Measurements from ENCODE around the gene GLIS2. TPM values are rescaled to one million over a fixed set of nuclear protein-coding genes. Genes with fewer than 3 reads are reported as not detected.
A peak's percentile ranks its signal among the peaks of the same experiment; 100 is the strongest.

GLIS2 gene
- total and polyA plus RNA-seq, 10 donors, result 0.89 to 8.4 (median 3.3) TPM

DNA sequence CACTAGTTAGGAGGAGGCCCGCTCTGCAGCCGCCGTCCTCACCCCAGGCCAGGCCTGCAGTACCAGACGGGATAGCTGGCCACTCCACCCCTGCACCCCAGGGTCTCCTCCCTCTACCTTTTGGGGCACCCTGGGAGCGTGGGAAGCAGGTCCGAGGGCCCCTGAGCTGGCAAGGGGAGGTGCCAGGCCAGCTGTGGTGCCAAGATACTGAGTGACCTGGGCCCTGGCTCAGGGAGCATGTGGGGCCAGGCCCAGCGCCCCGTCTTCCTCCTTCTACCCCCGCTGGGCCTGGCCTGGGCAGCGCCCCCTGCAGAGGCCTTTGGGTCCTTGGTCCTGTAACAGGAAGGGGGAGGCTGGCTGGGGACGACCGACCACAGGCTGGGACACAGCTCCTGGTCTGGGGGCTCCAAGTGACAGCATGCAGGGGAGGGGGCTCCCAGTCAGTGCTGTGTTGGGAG is 22.3 kb downstream of the GLIS2 start:
- H3K36me3 ChIP-seq, result peaks cover 0 to 88% (median 34%) of the 10 kb centered on the region in 6 donors
- intact Hi-C loops (cut with DNase I; ENCODE audit: low total_unique reads), result no loop called here
- H3K9me3 ChIP-seq, result no peaks in the 10 kb centered on the region
- H3K4me3 ChIP-seq, result no peak overlapping the region
- H3K27ac ChIP-seq, result no peak overlapping the region
- peak in 1 of 3 donors; percentile 44 for TF ChIP-seq POLR2AphosphoS5 (IDR thresholded peaks at IDR 0.05)
- TF ChIP-seq POLR2A (IDR thresholded peaks at IDR 0.05), result no peak
- TF ChIP-seq, protein P1, sequence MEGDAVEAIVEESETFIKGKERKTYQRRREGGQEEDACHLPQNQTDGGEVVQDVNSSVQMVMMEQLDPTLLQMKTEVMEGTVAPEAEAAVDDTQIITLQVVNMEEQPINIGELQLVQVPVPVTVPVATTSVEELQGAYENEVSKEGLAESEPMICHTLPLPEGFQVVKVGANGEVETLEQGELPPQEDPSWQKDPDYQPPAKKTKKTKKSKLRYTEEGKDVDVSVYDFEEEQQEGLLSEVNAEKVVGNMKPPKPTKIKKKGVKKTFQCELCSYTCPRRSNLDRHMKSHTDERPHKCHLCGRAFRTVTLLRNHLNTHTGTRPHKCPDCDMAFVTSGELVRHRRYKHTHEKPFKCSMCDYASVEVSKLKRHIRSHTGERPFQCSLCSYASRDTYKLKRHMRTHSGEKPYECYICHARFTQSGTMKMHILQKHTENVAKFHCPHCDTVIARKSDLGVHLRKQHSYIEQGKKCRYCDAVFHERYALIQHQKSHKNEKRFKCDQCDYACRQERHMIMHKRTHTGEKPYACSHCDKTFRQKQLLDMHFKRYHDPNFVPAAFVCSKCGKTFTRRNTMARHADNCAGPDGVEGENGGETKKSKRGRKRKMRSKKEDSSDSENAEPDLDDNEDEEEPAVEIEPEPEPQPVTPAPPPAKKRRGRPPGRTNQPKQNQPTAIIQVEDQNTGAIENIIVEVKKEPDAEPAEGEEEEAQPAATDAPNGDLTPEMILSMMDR (IDR thresholded peaks at IDR 0.05 in 8 of 11, conservative IDR thresholded peaks at IDR 0.05 in 3 of 11), result no peak
- DNase-seq, result no peak
- 82 to 94% (median 86%) methylated on average over 5 to 12 of the region's 12 CpGs for whole genome bisulfite sequencing, 5 donors
- H3K4me1 ChIP-seq, result peaks cover 0 to 22% (median 14%) of the 10 kb centered on the region in 6 donors
- peaks cover 0 to 5% (median 0%) of the 10 kb centered on the region in 7 donors for H3K27me3 ChIP-seq (replicated peaks in 1 of 7)

DNA sequence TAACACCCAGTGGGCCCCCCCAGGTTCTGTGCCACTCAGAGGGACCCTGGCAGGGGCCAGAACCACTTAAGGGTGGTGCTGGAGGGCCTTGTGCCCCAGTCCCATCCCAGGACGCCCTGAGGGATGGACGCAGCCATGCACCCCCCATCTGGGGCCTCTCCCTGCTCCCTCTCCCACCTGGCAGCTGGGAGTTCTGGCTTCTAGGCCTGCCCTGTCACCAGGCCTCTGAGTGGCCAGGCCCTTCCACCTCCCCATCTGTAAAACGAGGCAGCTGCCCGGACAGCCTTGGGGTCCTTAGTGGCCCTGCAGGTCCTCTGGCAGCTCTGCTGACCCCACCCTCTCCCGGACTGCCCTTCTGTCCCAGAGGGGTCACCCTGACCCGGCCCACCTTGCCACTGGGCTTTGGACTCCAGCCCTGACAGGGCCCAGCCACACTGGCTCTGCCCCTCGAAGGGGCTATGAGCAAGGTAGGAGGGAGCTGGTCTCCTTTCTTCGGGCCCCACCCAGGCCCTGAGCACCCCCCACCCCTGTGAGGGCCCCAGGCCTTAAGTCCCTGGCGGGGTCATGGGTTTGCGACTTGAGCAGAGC is 22.9 kb downstream of the GLIS2 start:
- DNase-seq, result peak; percentile 75
- TF ChIP-seq, protein P1 (IDR thresholded peaks at IDR 0.05 in 8 of 11, conservative IDR thresholded peaks at IDR 0.05 in 3 of 11), result no peak
- TF ChIP-seq POLR2A (IDR thresholded peaks at IDR 0.05) (no peak), POLR2AphosphoS5 (IDR thresholded peaks at IDR 0.05) (no peak)
- intact Hi-C loops (cut with DNase I; ENCODE audit: low total_unique reads), result no loop called here
- H3K4me1 ChIP-seq, result peaks cover 0 to 29% (median 16%) of the 10 kb centered on the region in 6 donors
- WGBS, 5 donors, result 87 to 96% (median 91%) methylated on average over 2 to 10 of the region's 10 CpGs
- H3K4me3 ChIP-seq, result no peak overlapping the region
- no peaks in the 10 kb centered on the region for H3K9me3 ChIP-seq
- H3K36me3 ChIP-seq, result peaks cover 0 to 89% (median 34%) of the 10 kb centered on the region in 6 donors
- no peaks in the 10 kb centered on the region for H3K27me3 ChIP-seq (replicated peaks in 1 of 7)
- peak overlapping the region in 2 of 8 donors; percentile 9 to 31 for H3K27ac ChIP-seq

DNA sequence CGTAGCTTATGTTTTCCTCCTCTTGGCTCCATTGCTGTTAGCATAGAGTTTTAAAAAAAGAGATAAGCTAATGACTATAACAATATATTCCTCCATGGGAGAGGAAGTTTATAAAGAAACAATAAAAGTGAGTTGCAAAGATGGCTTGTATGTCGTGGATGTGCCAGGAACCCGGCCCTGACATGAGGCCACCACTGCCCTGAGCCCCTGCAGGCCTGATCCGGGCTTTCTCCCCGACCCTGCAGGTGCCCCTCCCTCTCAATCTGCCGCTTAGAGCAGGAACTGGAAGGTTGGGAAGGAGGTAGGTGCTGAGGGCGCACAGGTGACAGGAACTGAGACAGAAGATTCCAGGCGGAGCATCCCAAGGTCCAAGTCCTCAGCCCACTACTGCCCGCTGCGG is 23.6 kb downstream of the GLIS2 start:
- DNase-seq, result no peak
- intact Hi-C loops (cut with DNase I; ENCODE audit: low total_unique reads), result no loop called here
- H3K4me1 ChIP-seq, result peaks cover 0 to 30% (median 16%) of the 10 kb centered on the region in 6 donors
- no peaks in the 10 kb centered on the region for H3K9me3 ChIP-seq
- no peak overlapping the region for H3K4me3 ChIP-seq
- 64 to 86% (median 83%) methylated on average over 9 to 10 of the region's 10 CpGs for WGBS, 5 donors
- H3K27me3 ChIP-seq (replicated peaks in 1 of 7), result no peaks in the 10 kb centered on the region
- no peak for TF ChIP-seq POLR2A (IDR thresholded peaks at IDR 0.05)
- TF ChIP-seq POLR2AphosphoS5 (IDR thresholded peaks at IDR 0.05), result no peak
- TF ChIP-seq, protein P1 (IDR thresholded peaks at IDR 0.05 in 8 of 11, conservative IDR thresholded peaks at IDR 0.05 in 3 of 11), result no peak
- H3K27ac ChIP-seq, result peak overlapping the region in 2 of 8 donors; percentile 17 to 20
- H3K36me3 ChIP-seq, result peaks cover 0 to 89% (median 34%) of the 10 kb centered on the region in 6 donors

DNA sequence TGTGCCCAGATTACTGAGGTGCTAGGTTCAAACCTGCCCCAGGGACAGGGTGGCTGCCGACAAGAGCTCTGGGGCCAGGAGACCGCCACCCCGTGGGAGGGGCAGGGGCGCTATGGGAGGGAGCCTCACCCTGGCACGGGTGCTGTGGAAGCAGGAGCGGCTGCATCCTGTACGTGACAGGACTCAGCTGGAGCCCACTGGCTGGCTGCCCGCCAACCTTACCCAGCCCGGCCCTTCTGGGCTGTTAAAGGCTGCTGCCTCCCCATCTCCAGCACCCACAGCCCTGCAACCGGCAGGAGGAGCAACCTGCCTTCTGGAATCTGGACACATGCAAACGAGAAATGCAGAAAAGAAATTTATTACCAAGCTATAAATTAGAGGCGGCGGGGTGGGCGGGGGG is 24.0 kb downstream of the GLIS2 start:
- 48 to 63% (median 54%) methylated on average over 10 to 14 of the region's 14 CpGs for whole genome bisulfite sequencing, 5 donors
- Histone ChIP-seq H3K4me1 (peaks cover 0 to 33% (median 17%) of the 10 kb centered on the region in 6 donors), H3K9me3 (no peaks in the 10 kb centered on the region), H3K4me3 (no peak overlapping the region), H3K27ac (peak overlapping the region in 2 of 8 donors; percentile 17 to 20), H3K36me3 (peaks cover 0 to 84% (median 34%) of the 10 kb centered on the region in 6 donors), H3K27me3 (replicated peaks in 1 of 7) (no peaks in the 10 kb centered on the region)
- peak; percentile 80 for DNase-seq
- intact Hi-C loops (cut with DNase I; ENCODE audit: low total_unique reads), result no loop called here
- TF ChIP-seq, protein P1 (IDR thresholded peaks at IDR 0.05 in 8 of 11, conservative IDR thresholded peaks at IDR 0.05 in 3 of 11), result no peak
- no peak for TF ChIP-seq POLR2A (IDR thresholded peaks at IDR 0.05)
- peak; percentile 30 to 72 (median 55) for TF ChIP-seq POLR2AphosphoS5 (IDR thresholded peaks at IDR 0.05)
